ENCODE measurements around the gene CRIM1.

The CRIM1 gene

GRCh38 chr2:36459725-36460137 lies 104.2 kb downstream of the CRIM1 start:
- peak; percentile 84 for DNase-seq

DNA sequence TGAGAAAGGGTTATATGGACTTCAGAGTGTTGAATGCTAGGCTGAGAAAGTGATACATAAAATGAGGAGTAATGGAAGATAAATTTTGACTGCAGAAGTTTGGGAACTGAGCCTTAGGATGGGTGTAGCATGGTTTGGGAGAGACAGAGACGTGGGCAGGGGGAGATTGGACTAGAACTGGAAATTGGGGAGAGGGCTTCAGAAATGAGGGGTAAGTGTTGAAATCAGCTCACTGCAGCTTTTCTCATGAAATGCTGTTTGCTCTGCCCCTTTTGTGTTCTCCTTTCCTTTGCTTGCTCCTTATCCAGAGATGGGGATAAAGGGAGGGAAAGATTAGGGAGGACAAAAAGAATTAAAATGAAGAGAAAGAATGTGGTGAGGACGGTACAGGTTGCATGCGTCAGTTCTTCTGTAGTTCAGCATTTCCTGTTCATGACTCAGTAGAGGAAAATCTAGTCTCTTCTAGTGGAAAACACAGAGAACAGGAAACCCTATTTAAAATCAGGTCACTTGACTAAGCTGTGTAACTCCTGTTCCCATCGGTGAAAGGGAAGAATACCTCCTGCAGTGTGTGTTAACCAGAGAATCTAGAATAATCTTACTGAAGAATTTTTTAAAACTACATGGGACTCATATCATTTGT lies 105.6 kb downstream of the CRIM1 start:
- DNase-seq: peak; percentile 45

DNA sequence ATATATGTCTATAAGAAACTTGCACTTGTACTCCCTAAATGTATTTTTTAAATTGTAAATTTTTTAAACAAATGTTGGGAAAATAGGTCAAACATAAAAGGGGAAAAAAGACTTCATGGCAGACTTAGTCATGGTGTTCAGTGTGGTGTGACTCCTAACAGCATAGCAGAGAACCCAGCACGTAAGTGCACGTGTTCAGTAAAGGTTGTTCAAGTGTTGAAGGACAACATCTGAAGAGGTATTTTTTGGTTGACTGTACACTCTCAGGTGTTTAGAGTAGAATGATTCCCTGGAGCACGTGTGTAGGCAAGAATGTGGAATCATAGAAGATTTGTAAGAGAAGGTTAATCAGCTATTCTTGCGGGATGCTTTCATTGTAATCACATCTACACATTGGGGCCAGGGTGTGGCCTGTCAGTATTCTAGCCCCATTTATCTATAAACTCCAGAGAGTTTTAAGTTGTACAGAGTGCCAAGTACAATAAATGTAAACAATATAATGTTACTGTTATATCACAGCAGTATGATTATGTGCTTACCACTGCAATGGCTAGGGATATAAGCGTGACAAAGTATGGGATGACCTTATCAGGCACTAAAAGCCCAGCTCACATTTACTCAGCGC lies 106.8 kb downstream of the CRIM1 start:
- DNase-seq: no peak

- DNase-seq: no peak
Measured at GRCh38 chr2:36463365-36463764, 107.8 kb downstream of the CRIM1 start.

DNA sequence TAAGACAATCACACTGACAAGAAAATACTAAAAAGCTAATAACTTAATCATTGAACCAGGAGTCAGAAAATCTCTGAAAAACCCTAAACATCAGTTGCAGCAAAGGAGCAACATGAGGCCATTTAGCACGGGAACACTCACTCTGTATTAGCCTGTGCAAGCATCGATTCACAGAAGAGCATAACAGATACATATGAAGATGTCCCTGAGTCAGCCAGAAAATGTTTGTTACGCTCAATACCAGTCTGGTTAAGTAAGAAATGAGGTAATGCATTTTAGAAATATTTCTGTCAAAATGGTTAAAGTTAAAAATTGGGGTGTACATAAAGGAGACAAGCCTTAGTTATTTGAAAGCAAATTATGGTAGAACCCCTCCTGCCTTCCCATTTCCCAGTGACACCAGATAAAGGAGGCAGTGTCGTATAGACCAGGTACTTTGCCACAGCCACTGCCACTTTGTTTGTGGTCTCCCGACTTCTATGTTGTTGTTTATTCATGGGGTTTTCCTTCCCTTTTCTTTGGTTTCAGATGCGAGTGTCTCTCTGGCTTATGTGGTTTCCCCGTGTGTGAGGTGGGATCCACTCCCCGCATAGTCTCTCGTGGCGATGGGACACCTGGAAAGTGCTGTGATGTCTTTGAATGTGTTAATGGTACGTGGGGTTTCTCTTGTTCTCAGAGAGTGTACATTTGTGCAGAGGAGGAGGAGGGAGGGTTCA lies 108.6 kb downstream of the CRIM1 start:
- no peak for DNase-seq

GRCh38 chr2:36466135-36466534 lies 110.6 kb downstream of the CRIM1 start:
- no peak for DNase-seq

DNA sequence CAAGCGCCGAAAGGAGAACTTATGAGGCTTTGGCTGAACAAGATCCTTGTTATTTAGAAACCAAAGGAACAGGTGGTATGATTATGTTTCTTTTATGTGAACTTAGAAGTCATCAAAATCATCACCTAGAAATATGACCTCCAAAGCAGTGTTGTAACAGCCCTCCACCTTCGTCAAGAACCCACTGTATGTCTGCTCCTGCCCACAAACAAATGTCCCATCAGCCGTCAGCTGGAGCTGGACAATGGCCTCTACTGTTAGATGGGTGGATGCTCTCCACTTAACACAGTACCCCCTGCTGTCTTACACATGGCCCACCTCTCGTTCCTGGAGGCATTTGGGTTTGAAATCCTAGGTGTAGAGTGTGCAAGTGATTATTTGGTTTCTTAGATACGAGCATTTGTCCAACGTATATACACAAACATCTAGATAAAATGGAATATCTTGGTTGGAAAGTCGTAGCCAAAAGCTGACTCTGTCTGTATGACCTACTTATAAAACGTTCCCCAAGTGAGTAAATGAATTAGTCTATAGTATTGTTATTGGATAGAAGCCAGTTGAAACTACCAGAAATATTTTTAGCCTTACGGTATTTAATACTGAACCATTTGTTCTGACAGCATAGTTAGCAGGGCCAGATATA lies 113.0 kb downstream of the CRIM1 start:
- DNase-seq: no peak

- DNase-seq: no peak
Measured at GRCh38 chr2:36469106-36469477, 113.5 kb downstream of the CRIM1 start.

DNA sequence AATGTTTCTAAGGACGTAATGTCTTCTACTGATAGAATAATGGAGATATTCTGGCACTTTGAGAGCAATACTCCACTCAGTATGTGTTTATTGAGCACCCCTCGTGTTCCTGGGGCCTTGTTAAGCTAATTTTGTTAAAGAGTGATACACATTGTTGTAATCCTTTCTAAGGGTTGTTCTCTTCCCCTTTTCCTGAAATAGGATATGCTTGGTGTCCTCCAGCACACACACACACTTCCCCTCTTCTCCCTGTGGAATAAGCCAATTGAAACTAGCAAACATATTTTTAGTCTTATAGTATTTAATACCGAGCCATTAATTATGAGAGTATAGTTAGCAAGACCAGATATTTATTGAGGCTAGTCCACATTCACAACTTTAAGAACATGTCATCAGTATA lies 114.1 kb downstream of the CRIM1 start:
- DNase-seq: no peak

GRCh38 chr2:36473230-36473629 lies 117.7 kb downstream of the CRIM1 start:
- no peak for DNase-seq

- DNase-seq: no peak
Measured at GRCh38 chr2:36476411-36476810, 120.8 kb downstream of the CRIM1 start.

DNA sequence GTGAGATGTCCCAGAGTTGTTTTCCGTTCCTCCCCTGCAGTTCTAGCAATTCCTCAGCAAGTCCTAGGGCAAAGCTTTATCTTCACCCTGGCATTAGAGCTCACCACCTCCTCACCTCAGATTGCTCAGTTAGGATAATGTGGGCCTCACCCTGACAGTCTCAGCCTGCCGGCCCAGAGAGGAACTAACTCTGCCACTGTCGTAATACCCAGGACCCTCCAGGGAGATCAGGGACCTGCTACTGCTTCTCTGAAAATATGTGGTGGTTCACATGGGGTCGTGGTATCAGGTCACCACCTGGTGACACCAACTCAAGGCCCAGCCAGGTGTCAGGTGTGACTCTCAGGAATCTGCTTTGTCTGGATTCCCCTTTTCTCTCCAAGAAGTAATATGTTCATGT lies 121.7 kb downstream of the CRIM1 start:
- no peak for DNase-seq

- no peak for DNase-seq
Measured at GRCh38 chr2:36477746-36478145, 122.2 kb downstream of the CRIM1 start.

- no peak for DNase-seq
Measured at GRCh38 chr2:36478332-36478738, 122.8 kb downstream of the CRIM1 start.

DNA sequence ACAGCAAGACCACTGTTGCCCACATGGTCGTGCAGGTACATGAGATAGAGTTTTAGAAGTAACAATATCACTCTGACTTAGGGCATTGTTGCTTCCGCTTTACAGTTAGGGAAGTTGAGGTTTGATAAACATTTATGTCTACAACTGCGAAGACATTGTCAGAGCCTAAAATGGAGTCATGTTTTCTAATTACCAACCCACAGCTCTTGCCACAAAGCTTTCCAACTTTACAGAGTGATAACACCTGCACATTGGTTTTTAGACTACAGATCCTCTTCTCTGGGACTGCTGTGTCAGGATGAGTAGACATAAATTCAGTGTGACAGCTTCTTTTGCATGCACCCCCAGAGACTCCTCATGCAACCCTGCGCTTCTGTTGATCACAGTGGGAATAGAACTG lies 123.4 kb downstream of the CRIM1 start:
- no peak for DNase-seq

GRCh38 chr2:36479406-36479805 lies 123.8 kb downstream of the CRIM1 start:
- no peak for DNase-seq

DNA sequence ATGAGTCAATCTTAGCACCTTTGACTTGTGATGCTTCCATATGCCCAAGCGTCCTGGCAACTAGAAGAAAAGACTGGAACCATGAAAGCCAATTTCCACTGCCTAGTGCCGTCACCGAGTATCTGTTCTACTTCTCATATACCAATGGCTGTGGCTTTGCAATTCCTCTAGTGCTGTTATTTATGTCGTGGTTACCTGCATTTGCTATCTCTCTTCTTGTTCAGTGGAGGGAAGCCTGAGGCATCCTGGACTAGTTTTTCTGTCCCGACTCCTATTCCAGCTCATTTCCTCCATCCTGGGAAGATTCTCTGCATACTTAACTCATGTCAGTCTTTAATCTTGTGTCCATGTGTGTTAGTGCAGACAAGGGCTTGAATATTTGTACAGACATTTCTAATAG lies 124.5 kb downstream of the CRIM1 start:
- DNase-seq: no peak

GRCh38 chr2:36480636-36481035 lies 125.1 kb downstream of the CRIM1 start:
- no peak for DNase-seq

DNA sequence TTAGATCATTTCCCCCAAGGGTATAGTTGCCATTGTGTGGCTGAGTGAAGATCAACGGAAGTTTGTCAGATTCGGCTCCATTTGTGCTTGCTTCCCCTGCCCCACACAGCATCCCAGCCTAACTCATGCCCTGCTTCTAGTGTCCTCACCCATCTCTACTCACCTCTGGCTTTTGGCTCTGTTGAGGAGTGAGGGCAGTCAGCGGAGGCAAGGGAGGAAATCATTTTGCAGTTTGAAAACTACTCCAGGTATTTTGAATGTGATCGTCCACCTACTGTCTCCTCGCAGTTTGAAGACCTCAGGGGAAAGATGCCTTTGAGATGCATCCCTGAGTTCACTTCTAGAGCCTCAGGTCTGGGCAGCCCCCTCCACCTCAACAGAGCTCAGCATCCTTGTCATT lies 126.1 kb downstream of the CRIM1 start:
- DNase-seq: no peak

DNA sequence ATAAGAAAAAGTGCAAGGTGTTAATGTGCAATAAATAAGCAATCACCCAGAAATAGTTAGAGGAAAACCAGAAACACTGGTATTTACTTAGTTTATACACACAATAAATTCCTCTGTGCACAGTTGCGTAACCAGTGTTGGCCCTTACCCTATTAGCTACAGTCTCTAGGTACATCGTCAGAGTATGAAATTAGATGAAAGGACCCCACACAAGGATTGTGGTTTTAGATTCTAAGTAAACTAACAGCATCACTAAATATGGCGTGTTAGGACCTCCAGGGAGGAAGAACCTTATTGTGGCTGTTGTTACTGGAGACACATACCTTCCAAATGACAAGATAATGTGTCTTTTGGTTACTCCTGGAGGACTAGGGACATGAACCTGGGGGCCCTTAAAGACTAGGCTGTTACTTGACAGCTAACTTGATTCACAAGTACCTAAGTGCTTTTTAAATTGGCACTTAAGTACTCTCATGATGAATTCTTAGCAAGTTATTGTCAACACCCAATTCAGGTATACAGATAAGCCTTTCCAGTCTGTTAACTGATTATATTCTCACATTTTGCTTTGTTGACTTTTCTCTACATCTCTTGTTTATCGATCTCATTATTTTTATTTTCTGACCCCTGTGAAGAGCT lies 127.1 kb downstream of the CRIM1 start:
- peak; percentile 5 for DNase-seq

DNA sequence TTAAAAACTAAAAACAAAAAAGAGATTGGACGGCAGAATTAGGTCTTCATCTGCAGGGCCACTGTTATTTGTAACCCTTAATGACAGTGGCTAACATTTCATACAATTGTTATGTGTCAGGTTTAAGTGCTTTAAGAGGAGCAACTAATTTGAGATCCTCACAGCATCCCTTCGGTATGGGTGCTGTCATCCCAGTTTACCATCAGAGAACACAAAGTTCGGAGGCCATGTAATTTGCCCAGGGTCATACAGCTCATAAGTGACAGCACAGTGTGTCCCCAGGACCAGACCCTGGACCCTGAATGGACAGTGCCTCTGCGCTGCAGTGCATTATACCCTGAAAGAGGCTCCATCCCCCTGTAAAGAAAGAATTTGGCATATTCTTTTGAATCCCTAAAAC lies 127.7 kb downstream of the CRIM1 start:
- no peak for DNase-seq

GRCh38 chr2:36484454-36484853 lies 128.9 kb downstream of the CRIM1 start:
- no peak for DNase-seq

DNA sequence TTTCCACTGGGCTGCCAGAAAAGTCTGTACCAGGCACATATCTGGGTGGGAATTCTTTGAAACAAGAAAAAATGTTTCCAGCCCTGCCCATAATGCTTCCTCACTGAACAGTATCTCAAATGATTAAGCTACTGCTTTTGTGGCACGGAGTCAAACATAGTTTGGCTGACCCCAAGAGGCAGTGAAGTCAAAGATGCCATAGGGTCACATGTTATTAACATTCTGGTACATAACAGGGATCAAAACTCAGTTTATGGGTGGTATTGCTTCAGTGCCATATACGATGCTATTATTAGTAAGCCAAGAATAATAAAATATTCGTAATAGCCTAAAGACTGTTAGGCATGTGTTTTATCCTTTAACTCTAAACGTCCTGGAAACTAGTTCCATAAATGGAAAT lies 129.9 kb downstream of the CRIM1 start:
- DNase-seq: no peak

Measured in DMS53 (cell line).